ENCODE measurements around the gene GPR31.

DNA sequence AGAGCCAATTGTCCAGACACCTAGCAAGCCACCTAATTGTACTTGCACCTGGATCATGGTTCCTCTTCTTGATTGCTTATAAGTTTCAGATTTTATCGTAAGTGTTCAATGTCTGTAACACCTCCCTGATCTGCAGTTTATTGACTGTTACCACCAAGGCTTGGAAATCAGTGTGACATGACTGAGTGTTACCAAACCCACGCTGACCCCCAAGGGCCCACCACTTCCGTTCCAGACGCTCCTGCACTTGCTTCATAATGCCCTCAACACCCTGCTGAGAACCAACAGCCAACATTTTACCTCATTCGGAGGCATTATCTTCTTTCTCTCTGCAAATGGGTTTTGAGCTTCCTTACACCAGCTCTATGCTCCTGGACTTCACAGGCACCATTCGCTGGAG lies 28.6 kb downstream of the GPR31 start:
- TF ChIP-seq ZNF335 (tag by site-specific recombination; conservative IDR thresholded peaks at IDR 0.05) (no peak), ZNF433 (tag by site-specific recombination; IDR thresholded peaks at IDR 0.05; ENCODE audit: low read depth) (no peak), SALL2 (tag by site-specific recombination; IDR thresholded peaks at IDR 0.05; ENCODE audit: borderline replicate concordance) (no peak), HOXC10 (CRISPR knock-in tag; IDR thresholded peaks at IDR 0.05) (no peak), ZNF776 (tag by site-specific recombination; IDR thresholded peaks at IDR 0.05; ENCODE audit: borderline replicate concordance) (no peak), TRIM28 (IDR thresholded peaks at IDR 0.05; ENCODE audit: borderline replicate concordance, low read length) (no peak), ZBTB48 (tag by site-specific recombination; IDR thresholded peaks at IDR 0.05) (no peak), ZNF843 (tag by site-specific recombination; IDR thresholded peaks at IDR 0.05) (no peak)
- TF ChIP-seq, protein P1, sequence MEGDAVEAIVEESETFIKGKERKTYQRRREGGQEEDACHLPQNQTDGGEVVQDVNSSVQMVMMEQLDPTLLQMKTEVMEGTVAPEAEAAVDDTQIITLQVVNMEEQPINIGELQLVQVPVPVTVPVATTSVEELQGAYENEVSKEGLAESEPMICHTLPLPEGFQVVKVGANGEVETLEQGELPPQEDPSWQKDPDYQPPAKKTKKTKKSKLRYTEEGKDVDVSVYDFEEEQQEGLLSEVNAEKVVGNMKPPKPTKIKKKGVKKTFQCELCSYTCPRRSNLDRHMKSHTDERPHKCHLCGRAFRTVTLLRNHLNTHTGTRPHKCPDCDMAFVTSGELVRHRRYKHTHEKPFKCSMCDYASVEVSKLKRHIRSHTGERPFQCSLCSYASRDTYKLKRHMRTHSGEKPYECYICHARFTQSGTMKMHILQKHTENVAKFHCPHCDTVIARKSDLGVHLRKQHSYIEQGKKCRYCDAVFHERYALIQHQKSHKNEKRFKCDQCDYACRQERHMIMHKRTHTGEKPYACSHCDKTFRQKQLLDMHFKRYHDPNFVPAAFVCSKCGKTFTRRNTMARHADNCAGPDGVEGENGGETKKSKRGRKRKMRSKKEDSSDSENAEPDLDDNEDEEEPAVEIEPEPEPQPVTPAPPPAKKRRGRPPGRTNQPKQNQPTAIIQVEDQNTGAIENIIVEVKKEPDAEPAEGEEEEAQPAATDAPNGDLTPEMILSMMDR (tag by site-specific recombination; IDR thresholded peaks at IDR 0.05), result no peak
- TF ChIP-seq, protein P2, sequence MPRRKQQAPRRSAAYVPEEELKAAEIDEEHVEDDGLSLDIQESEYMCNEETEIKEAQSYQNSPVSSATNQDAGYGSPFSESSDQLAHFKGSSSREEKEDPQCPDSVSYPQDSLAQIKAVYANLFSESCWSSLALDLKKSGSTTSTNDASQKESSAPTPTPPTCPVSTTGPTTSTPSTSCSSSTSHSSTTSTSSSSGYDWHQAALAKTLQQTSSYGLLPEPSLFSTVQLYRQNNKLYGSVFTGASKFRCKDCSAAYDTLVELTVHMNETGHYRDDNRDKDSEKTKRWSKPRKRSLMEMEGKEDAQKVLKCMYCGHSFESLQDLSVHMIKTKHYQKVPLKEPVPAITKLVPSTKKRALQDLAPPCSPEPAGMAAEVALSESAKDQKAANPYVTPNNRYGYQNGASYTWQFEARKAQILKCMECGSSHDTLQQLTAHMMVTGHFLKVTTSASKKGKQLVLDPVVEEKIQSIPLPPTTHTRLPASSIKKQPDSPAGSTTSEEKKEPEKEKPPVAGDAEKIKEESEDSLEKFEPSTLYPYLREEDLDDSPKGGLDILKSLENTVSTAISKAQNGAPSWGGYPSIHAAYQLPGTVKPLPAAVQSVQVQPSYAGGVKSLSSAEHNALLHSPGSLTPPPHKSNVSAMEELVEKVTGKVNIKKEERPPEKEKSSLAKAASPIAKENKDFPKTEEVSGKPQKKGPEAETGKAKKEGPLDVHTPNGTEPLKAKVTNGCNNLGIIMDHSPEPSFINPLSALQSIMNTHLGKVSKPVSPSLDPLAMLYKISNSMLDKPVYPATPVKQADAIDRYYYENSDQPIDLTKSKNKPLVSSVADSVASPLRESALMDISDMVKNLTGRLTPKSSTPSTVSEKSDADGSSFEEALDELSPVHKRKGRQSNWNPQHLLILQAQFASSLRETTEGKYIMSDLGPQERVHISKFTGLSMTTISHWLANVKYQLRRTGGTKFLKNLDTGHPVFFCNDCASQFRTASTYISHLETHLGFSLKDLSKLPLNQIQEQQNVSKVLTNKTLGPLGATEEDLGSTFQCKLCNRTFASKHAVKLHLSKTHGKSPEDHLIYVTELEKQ (tag by site-specific recombination; IDR thresholded peaks at IDR 0.05; ENCODE audit: borderline replicate concordance), result no peak
